ENCODE results near the gene PRPH. TPM values are rescaled to one million over a fixed set of nuclear protein-coding genes. Genes with fewer than 3 reads are reported as not detected.

The PRPH gene
- total and polyA plus RNA-seq, 2 donors (not counting 1 experiment from before 2014, with no cell fraction given) = not detected

DNA sequence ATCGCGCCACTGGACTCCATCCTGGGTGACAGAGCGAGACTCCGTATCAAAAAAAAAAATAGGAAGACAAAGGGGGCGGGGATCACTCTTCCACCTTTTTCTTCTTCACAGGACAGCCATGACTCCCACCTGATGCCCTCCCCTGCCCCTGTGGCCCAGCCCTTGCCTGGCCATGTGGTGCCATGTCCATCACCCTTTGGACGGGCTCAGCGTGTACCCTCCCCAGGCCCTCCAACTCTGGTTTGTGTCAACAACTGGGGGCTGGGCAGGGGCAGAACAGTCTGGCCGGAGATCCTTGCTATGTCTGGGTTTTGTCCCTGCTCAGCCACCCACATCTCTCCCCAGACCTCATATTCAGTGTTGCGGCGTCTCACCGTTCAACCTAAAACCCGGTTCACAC, 33.9 kb downstream of the PRPH start:
- peaks cover 20% of the 10 kb centered on the region for H3K27me3 Mint-ChIP-seq
- 98% methylated on average over 11 of the region's 12 CpGs for WGBS (ENCODE audit: insufficient coverage)
- H3K9me3 ChIP-seq (ENCODE audit: control extremely low read depth in 1 of 3, control insufficient read depth in 2 of 3, insufficient read depth in 1 of 3, low read length in 2 of 3) = peaks cover 0 to under 1% (median 0%) of the 10 kb centered on the region in 3 donors
- no peak overlapping the region for H3K27ac Mint-ChIP-seq
- peaks cover 12% of the 10 kb centered on the region for H3K4me1 Mint-ChIP-seq
- no peaks in the 10 kb centered on the region for H3K9me3 Mint-ChIP-seq (ENCODE audit: insufficient read depth)
- ATAC-seq (ENCODE audit: low read depth) = no peak
- intact Hi-C loops (cut with micrococcal nuclease) = no loop called here
- no peak overlapping the region for H3K9ac ChIP-seq (ENCODE audit: low read length)
- no peaks in the 10 kb centered on the region for H4K20me1 ChIP-seq (ENCODE audit: control insufficient read depth, insufficient read depth, low read length, poor library complexity, severe bottlenecking)
- no peak for DNase-seq
- ChIA-PET CTCF (interaction anchor here (4.5 kb wide), 1 partner anchor 184 kb away, joined by 42 read pairs; no protein-coding TSS in a partner anchor), POLR2A (no interaction called here)
- H3K4me1 ChIP-seq (ENCODE audit: control insufficient read depth in 2 of 2, insufficient read depth in 2 of 2, low read length in 2 of 2) = peaks cover 11 to 13% of the 10 kb centered on the region in 2 donors
- TF ChIP-seq, protein P1, sequence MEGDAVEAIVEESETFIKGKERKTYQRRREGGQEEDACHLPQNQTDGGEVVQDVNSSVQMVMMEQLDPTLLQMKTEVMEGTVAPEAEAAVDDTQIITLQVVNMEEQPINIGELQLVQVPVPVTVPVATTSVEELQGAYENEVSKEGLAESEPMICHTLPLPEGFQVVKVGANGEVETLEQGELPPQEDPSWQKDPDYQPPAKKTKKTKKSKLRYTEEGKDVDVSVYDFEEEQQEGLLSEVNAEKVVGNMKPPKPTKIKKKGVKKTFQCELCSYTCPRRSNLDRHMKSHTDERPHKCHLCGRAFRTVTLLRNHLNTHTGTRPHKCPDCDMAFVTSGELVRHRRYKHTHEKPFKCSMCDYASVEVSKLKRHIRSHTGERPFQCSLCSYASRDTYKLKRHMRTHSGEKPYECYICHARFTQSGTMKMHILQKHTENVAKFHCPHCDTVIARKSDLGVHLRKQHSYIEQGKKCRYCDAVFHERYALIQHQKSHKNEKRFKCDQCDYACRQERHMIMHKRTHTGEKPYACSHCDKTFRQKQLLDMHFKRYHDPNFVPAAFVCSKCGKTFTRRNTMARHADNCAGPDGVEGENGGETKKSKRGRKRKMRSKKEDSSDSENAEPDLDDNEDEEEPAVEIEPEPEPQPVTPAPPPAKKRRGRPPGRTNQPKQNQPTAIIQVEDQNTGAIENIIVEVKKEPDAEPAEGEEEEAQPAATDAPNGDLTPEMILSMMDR (IDR thresholded peaks at IDR 0.05) = no peak
- TF ChIP-seq EZH2 (IDR thresholded peaks at IDR 0.05; ENCODE audit: borderline replicate concordance, insufficient read depth, low read depth, low read length, poor library complexity, severe bottlenecking) = no peak
- no peak overlapping the region for H2AFZ ChIP-seq (ENCODE audit: insufficient read depth, low read depth, low read length, poor library complexity, severe bottlenecking)
- H3K79me2 ChIP-seq (ENCODE audit: control insufficient read depth, insufficient read depth, low read length) = peaks cover 2% of the 10 kb centered on the region
- H3K4me3 Mint-ChIP-seq = no peak overlapping the region
- no peak overlapping the region for H3K4me2 ChIP-seq (replicated peaks; ENCODE audit: low read depth, low read length, poor library complexity, severe bottlenecking)
- H3K27me3 ChIP-seq (replicated peaks in 1 of 4; ENCODE audit: control extremely low read depth in 1 of 4, control insufficient read depth in 3 of 4, insufficient read depth in 4 of 4, low read length in 3 of 4) = peaks cover 0 to 25% (median 12%) of the 10 kb centered on the region in 4 experiments
- H3K27ac ChIP-seq (ENCODE audit: low read length in 2 of 2) = no peak overlapping the region
- no peaks in the 10 kb centered on the region for H3K36me3 ChIP-seq (replicated peaks in 1 of 2; ENCODE audit: control extremely low read depth in 1 of 2, control insufficient read depth in 1 of 2, extremely low read depth in 1 of 2, insufficient read depth in 2 of 2, low read length in 1 of 2)
- H3K4me3 ChIP-seq (ENCODE audit: control extremely low read depth in 1 of 5, extremely low read depth in 1 of 5, insufficient read depth in 1 of 5, low read depth in 2 of 5, low read length in 4 of 5) = no peak overlapping the region

DNA sequence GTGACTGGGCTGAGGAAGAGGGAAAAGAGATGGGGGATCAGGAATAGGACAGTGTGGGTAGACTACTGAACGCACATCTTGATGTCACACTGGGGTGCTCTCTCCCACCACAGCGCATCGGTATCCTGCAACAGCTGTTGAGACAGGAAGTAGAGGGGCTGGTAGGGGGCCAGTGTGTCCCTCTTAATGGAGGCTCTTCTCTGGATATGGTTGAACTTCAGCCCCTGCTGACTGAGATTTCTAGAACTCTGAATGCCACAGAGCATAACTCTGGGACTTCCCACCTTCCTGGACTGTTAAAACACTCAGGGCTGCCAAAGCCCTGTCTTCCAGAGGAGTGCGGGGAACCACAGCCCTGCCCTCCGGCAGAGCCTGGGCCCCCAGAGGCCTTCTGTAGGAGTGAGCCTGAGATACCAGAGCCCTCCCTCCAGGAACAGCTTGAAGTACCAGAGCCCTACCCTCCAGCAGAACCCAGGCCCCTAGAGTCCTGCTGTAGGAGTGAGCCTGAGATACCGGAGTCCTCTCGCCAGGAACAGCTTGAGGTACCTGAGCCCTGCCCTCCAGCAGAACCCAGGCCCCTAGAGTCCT, 35.2 kb downstream of the PRPH start:
- Histone ChIP-seq H3K4me1 (ENCODE audit: control insufficient read depth in 2 of 2, insufficient read depth in 2 of 2, low read length in 2 of 2) (peaks cover 11 to 16% of the 10 kb centered on the region in 2 donors), H3K27me3 (replicated peaks in 1 of 4; ENCODE audit: control extremely low read depth in 1 of 4, control insufficient read depth in 3 of 4, insufficient read depth in 4 of 4, low read length in 3 of 4) (peaks cover 0 to 39% (median 21%) of the 10 kb centered on the region in 4 experiments), H3K4me2 (replicated peaks; ENCODE audit: low read depth, low read length, poor library complexity, severe bottlenecking) (no peak overlapping the region), H3K36me3 (replicated peaks in 1 of 2; ENCODE audit: control extremely low read depth in 1 of 2, control insufficient read depth in 1 of 2, extremely low read depth in 1 of 2, insufficient read depth in 2 of 2, low read length in 1 of 2) (no peaks in the 10 kb centered on the region), H3K79me2 (ENCODE audit: control insufficient read depth, insufficient read depth, low read length) (no peaks in the 10 kb centered on the region), H3K9ac (ENCODE audit: low read length) (no peak overlapping the region), H3K4me3 (ENCODE audit: control extremely low read depth in 1 of 5, extremely low read depth in 1 of 5, insufficient read depth in 1 of 5, low read depth in 2 of 5, low read length in 4 of 5) (no peak overlapping the region), H3K27ac (ENCODE audit: low read length in 2 of 2) (no peak overlapping the region), H2AFZ (ENCODE audit: insufficient read depth, low read depth, low read length, poor library complexity, severe bottlenecking) (no peak overlapping the region), H4K20me1 (ENCODE audit: control insufficient read depth, insufficient read depth, low read length, poor library complexity, severe bottlenecking) (no peaks in the 10 kb centered on the region), H3K9me3 (ENCODE audit: control extremely low read depth in 1 of 3, control insufficient read depth in 2 of 3, insufficient read depth in 1 of 3, low read length in 2 of 3) (peaks cover 0 to 11% (median 0%) of the 10 kb centered on the region in 3 donors)
- no peak overlapping the region for H3K27ac Mint-ChIP-seq
- TF ChIP-seq, protein P1 (IDR thresholded peaks at IDR 0.05) = no peak
- no peak for TF ChIP-seq EZH2 (IDR thresholded peaks at IDR 0.05; ENCODE audit: borderline replicate concordance, insufficient read depth, low read depth, low read length, poor library complexity, severe bottlenecking)
- ChIA-PET CTCF (interaction anchor here (4.5 to 5.1 kb wide), 2 partner anchors 12 to 183 kb away, joined by 42 to 54 read pairs; no protein-coding TSS in a partner anchor), POLR2A (no interaction called here)
- H3K27me3 Mint-ChIP-seq = peaks cover 31% of the 10 kb centered on the region
- ATAC-seq (ENCODE audit: low read depth) (no peak), DNase-seq (no peak)
- H3K9me3 Mint-ChIP-seq (ENCODE audit: insufficient read depth) = no peaks in the 10 kb centered on the region
- H3K4me1 Mint-ChIP-seq = peaks cover 13% of the 10 kb centered on the region
- no peak overlapping the region for H3K4me3 Mint-ChIP-seq
- 93% methylated on average over 4 of the region's 7 CpGs for WGBS (ENCODE audit: insufficient coverage)
- intact Hi-C loops (cut with micrococcal nuclease) = no loop called here
